ENCODE results near the gene COMMD6. TPM values are rescaled to one million over a fixed set of nuclear protein-coding genes. Genes with fewer than 3 reads are reported as not detected.

Gene COMMD6
- total and polyA plus RNA-seq, 3 donors from 2014 or later: 51.3 to 166 (median 60.4) TPM

- no peaks in the 10 kb centered on the region for H3K4me1 ChIP-seq
- DNase-seq: no peak
- no peak overlapping the region for H3K4me3 ChIP-seq
- no peaks in the 10 kb centered on the region for H3K27me3 ChIP-seq
- TF ChIP-seq POLR2A (IDR thresholded peaks at IDR 0.05) (no peak), CTCF (IDR thresholded peaks at IDR 0.05) (no peak)
- 79 to 91% methylated on average over 3 to 6 of the region's 6 CpGs for WGBS, 2 donors
- H3K9me3 ChIP-seq: no peaks in the 10 kb centered on the region
- no peak overlapping the region for H3K27ac ChIP-seq
- intact Hi-C loops (cut with DNase I; ENCODE audit: low total_unique reads): no loop called here
- no peaks in the 10 kb centered on the region for H3K36me3 ChIP-seq (ENCODE audit: low read depth, missing control alignments)
These were observed 29.6 kb downstream of the COMMD6 start for GRCh38 chr13:75508002-75508548.

- no peak for DNase-seq
- Histone ChIP-seq H3K27me3 (no peaks in the 10 kb centered on the region), H3K4me3 (no peak overlapping the region), H3K27ac (no peak overlapping the region), H3K36me3 (ENCODE audit: low read depth, missing control alignments) (no peaks in the 10 kb centered on the region), H3K4me1 (no peaks in the 10 kb centered on the region), H3K9me3 (no peaks in the 10 kb centered on the region)
- intact Hi-C loops (cut with DNase I; ENCODE audit: low total_unique reads): no loop called here
- TF ChIP-seq POLR2A (IDR thresholded peaks at IDR 0.05) (no peak), CTCF (IDR thresholded peaks at IDR 0.05) (no peak)
- 93 to 94% methylated on average over 6 to 10 of the region's 10 CpGs for WGBS, 2 donors
These were observed 30.3 kb downstream of the COMMD6 start for GRCh38 chr13:75507027-75508001.

- H3K27ac ChIP-seq: no peak overlapping the region
- H3K27me3 ChIP-seq: no peaks in the 10 kb centered on the region
- 87 to 89% methylated on average over 1 of the region's 1 CpG for WGBS, 2 donors
- TF ChIP-seq POLR2A (IDR thresholded peaks at IDR 0.05) (no peak), CTCF (IDR thresholded peaks at IDR 0.05) (no peak)
- no peaks in the 10 kb centered on the region for H3K9me3 ChIP-seq
- H3K4me1 ChIP-seq: no peaks in the 10 kb centered on the region
- intact Hi-C loops (cut with DNase I; ENCODE audit: low total_unique reads): no loop called here
- DNase-seq: no peak
- H3K36me3 ChIP-seq (ENCODE audit: low read depth, missing control alignments): no peaks in the 10 kb centered on the region
- H3K4me3 ChIP-seq: no peak overlapping the region
These were observed 31.6 kb downstream of the COMMD6 start for GRCh38 chr13:75506018-75506417.

GRCh38 chr13:75505327-75505726 is 32.3 kb downstream of the COMMD6 start:
- Histone ChIP-seq H3K27me3 (no peaks in the 10 kb centered on the region), H3K36me3 (ENCODE audit: low read depth, missing control alignments) (no peaks in the 10 kb centered on the region), H3K9me3 (no peaks in the 10 kb centered on the region), H3K27ac (no peak overlapping the region), H3K4me3 (no peak overlapping the region), H3K4me1 (no peaks in the 10 kb centered on the region)
- WGBS, 2 donors: 80 to 82% methylated on average over 3 of the region's 3 CpGs
- DNase-seq: no peak
- no peak for TF ChIP-seq CTCF (IDR thresholded peaks at IDR 0.05)
- no peak for TF ChIP-seq POLR2A (IDR thresholded peaks at IDR 0.05)
- intact Hi-C loops (cut with DNase I; ENCODE audit: low total_unique reads): no loop called here

All from testis (tissue), 3 donors.